IPS DF 6.9 (cell line): ENCODE results near the gene PPIF.

Source experiments
- DNase-seq: peaks from one replicate; pipeline ENCODE4 v3.0.0-alpha.2; 2013; ENCODE audit warnings: low read depth, low spot score
- H3K27ac ChIP-seq: one replicate; pipeline ENCODE4 v1.5.1; 2013; ENCODE audit warnings: low read length, control low read depth
- H3K27me3 ChIP-seq: 2 replicates; pipeline ENCODE4 v1.6.1; 2013; ENCODE audit warnings: mild to moderate bottlenecking, low read length; ENCODE audit not compliant: control insufficient read depth, insufficient read depth
- H3K36me3 ChIP-seq: 2 replicates; pipeline ENCODE4 v1.6.1; 2013; ENCODE audit warnings: low read length; ENCODE audit not compliant: control insufficient read depth, insufficient read depth
- H3K4me1 ChIP-seq: 2 replicates; pipeline ENCODE4 v1.6.1; 2013; ENCODE audit warnings: low read length; ENCODE audit not compliant: control insufficient read depth, insufficient read depth
- H3K4me3 ChIP-seq: 2 replicates; pipeline ENCODE4 v1.5.1; 2013; ENCODE audit warnings: mild to moderate bottlenecking, low read length
- H3K9me3 ChIP-seq: 2 replicates; pipeline ENCODE4 v1.6.1; 2013; ENCODE audit warnings: low read length, inconsistent platforms; ENCODE audit not compliant: control insufficient read depth, insufficient read depth
- WGBS: extraction: QIAGEN DNeasy Blood & Tissue Kit; methylation state at CpG from one replicate; pipeline ENCODE4 v1.1.7; 2013; ENCODE audit warnings: mixed read lengths, missing lambda C conversion rate; ENCODE audit not compliant: insufficient read length, insufficient coverage; 5-methylcytosine and 5-hydroxymethylcytosine counted together

PPIF gene

GRCh38 chr10:79357180-79357579 is 9.9 kb downstream of the PPIF start:
- Histone ChIP-seq H3K9me3 (no peaks in the 10 kb centered on the region), H3K27ac (no peak overlapping the region), H3K4me1 (no peaks in the 10 kb centered on the region), H3K36me3 (peaks cover 16% of the 10 kb centered on the region), H3K27me3 (no peaks in the 10 kb centered on the region), H3K4me3 (no peak overlapping the region)
- DNase-seq, result no peak
- WGBS, result no CpG with 5 or more reads among the region's 9 CpGs

DNA sequence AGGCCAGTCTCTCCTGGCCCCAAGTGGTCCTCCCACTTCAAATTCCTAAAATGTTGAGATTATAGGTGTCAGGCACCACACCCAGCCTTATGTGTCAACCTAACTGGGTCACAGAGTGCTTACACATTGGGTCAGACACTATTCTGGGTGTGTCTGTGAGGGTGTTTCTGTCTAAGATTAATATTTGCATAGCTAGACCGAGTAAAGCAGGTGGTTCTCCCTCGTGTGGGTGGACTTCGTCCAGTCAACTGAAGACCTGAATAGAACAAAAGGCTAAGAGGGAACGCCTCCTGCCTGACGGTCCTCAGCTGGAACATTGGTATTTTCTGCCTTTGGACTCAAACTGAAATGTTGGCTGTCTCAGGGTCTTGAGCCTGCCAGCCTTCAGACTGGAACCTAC is 11.5 kb downstream of the PPIF start:
- Histone ChIP-seq H3K27ac (no peak overlapping the region), H3K9me3 (no peaks in the 10 kb centered on the region), H3K4me1 (no peaks in the 10 kb centered on the region), H3K27me3 (no peaks in the 10 kb centered on the region), H3K4me3 (no peak overlapping the region), H3K36me3 (peaks cover 2% of the 10 kb centered on the region)
- WGBS, result no CpG with 5 or more reads among the region's 5 CpGs
- no peak for DNase-seq

DNA sequence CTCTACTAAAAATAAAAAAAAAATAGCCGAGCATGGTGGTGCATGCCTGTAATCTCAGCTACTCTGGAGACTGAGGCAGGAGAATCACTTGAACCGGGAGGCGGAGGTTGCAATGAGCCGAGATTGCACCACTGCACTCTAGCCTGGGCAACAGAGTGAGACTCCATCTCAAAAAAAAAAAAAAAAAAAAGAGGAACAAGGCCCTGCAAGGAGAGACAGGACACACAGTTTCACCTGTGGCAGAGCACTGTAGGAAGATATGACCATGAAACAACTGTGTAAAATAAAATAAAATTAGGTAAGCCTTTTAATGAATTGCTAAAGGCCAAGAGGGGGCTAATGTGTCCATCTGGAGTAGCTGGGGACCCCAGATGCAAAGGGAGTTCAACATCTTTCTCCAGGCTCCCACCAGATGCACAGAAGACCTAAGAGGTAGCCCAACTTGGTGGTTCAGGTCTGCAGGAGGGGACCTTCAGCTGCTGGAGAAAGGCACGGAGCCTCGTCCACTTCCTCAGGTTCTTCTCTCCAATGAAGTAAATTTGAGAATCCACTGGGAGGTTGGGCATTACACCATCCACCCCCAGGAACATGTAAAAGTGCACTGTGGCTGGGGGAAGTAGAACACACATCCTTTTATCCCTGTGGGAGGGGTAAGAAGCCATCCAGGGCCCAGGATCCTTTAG is 12.7 kb downstream of the PPIF start:
- no peaks in the 10 kb centered on the region for H3K9me3 ChIP-seq
- H3K4me3 ChIP-seq, result no peak overlapping the region
- no peaks in the 10 kb centered on the region for H3K4me1 ChIP-seq
- no peaks in the 10 kb centered on the region for H3K36me3 ChIP-seq
- no peaks in the 10 kb centered on the region for H3K27me3 ChIP-seq
- WGBS, result no CpG with 5 or more reads among the region's 6 CpGs
- H3K27ac ChIP-seq, result no peak overlapping the region
- no peak for DNase-seq

DNA sequence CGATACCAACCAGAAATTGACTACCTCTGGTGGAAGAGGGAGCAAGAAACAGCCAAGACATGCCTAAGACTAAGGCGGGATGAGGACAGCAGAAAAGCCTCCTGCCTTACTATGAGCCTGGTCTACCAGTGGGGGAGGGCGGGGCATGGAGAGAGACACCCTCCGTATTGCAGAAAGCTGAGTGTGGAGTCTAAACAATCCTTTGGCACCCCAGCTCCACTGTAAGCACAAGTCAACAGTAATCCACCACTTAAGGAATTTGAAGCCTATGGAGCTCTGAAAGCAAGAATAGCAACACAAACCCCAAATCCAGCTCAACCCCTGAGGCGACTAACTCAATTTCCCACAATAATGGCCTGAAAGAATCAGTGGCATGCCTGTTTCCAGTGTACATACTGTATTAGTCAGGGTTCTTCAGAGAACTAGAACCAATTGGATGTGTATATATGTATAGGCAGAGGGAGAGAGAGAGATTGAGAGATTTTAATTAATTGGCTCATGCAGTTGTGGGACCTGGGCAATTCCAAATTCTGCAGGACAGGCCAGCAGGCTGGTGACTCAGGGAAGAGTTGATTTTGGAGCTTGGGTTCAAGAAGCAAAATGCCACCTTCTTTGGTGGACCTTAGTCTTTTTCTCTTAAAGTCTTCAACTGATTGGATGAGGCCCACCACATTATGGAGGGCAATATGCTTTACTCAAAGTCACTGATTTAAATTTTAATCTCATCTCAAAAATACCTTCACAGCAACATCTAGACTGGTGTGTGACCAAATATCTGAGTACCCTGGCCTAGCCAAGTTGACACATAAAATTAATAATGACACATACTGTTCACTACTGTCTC is 13.5 kb downstream of the PPIF start:
- Histone ChIP-seq H3K27ac (no peak overlapping the region), H3K9me3 (no peaks in the 10 kb centered on the region), H3K36me3 (no peaks in the 10 kb centered on the region), H3K27me3 (no peaks in the 10 kb centered on the region), H3K4me3 (no peak overlapping the region), H3K4me1 (no peaks in the 10 kb centered on the region)
- no CpG with 5 or more reads among the region's 5 CpGs for WGBS
- no peak for DNase-seq

DNA sequence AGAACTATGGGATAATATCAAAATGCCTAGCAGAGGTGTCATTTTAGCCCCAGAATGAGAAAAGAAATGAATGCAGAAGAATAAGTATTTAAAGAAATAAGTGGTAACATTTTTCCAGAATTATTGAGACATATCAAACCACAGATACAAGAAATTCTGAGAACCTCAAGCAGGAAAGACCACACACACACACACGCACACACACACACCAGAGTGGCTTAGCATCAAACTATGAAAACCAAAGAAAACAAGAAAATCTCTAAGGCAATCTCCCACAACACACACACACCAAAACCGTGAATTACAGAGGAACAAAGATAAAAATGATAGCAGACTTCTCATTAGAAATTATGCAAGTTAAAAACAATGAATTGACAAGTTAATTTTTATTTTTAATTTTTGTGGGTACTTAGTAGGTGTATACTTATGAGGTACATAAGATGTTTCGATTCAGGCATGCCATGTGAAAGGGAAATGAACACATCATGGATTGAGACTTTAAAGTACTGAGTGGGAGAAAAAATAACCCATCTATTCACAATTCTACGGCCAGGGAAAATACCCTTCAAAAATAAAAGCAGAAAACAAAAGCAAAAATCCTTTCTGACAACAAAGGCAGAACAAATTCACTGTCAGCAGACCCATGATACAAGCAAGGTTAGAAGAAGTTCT is 14.6 kb downstream of the PPIF start:
- H3K36me3 ChIP-seq, result no peaks in the 10 kb centered on the region
- no CpG with 5 or more reads among the region's 4 CpGs for WGBS
- no peak overlapping the region for H3K27ac ChIP-seq
- DNase-seq, result no peak
- no peaks in the 10 kb centered on the region for H3K9me3 ChIP-seq
- H3K4me3 ChIP-seq, result no peak overlapping the region
- no peaks in the 10 kb centered on the region for H3K4me1 ChIP-seq
- no peaks in the 10 kb centered on the region for H3K27me3 ChIP-seq

DNA sequence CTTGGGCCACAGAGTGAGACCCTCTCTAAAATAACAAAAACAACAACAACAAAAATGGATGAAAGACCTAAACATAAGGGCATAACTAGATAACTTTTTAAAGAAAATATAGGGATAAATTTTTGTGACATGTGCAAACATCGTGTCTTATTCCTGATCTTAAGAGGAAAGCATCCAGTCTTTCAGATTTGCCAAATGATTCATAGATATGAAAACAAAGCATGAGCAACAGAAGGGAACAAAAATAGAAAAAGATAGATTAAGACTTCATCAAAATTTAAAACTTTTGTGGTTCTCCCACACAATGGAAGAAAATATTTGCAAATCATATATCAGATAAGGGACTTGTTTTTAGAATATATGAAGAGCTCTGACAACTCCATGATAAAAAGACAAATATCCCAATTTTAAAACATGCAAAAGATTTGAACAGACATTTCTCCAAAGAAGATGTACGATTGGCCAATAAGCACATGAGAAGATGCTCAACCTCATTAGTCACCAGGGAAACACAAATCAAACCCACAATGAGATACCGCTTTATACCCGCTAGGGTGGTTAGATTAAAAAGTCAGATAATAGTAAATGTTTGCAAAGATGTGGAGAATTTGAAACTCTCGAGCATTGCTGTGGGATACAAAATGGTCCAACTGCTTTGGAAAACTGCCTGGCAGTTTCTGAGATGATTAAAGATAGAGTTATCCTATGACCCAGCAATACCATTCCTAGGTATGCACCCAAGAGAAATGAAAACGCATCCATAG is 20.3 kb downstream of the PPIF start:
- Histone ChIP-seq H3K27ac (no peak overlapping the region), H3K36me3 (no peaks in the 10 kb centered on the region), H3K27me3 (no peaks in the 10 kb centered on the region), H3K9me3 (no peaks in the 10 kb centered on the region), H3K4me3 (no peak overlapping the region), H3K4me1 (no peaks in the 10 kb centered on the region)
- no CpG with 5 or more reads among the region's 6 CpGs for WGBS
- DNase-seq, result no peak

- no peak for DNase-seq
- no peak overlapping the region for H3K27ac ChIP-seq
- no peaks in the 10 kb centered on the region for H3K9me3 ChIP-seq
- H3K27me3 ChIP-seq, result no peaks in the 10 kb centered on the region
- WGBS, result no CpG with 5 or more reads among the region's 4 CpGs
- H3K4me3 ChIP-seq, result no peak overlapping the region
- H3K36me3 ChIP-seq, result no peaks in the 10 kb centered on the region
- H3K4me1 ChIP-seq, result no peaks in the 10 kb centered on the region
These were observed 25.6 kb downstream of the PPIF start for GRCh38 chr10:79372871-79373270.

- Histone ChIP-seq H3K27ac (no peak overlapping the region), H3K9me3 (no peaks in the 10 kb centered on the region), H3K27me3 (no peaks in the 10 kb centered on the region), H3K36me3 (no peaks in the 10 kb centered on the region), H3K4me1 (no peaks in the 10 kb centered on the region), H3K4me3 (no peak overlapping the region)
- no CpG with 5 or more reads among the region's 7 CpGs for WGBS
- DNase-seq, result peak; percentile 64
These were observed 27.3 kb downstream of the PPIF start for GRCh38 chr10:79374312-79375191.

- DNase-seq, result no peak
- H3K4me3 ChIP-seq, result no peak overlapping the region
- WGBS, result no CpG with 5 or more reads among the region's 6 CpGs
- no peaks in the 10 kb centered on the region for H3K36me3 ChIP-seq
- H3K27ac ChIP-seq, result no peak overlapping the region
- H3K4me1 ChIP-seq, result no peaks in the 10 kb centered on the region
- H3K9me3 ChIP-seq, result no peaks in the 10 kb centered on the region
- no peaks in the 10 kb centered on the region for H3K27me3 ChIP-seq
These were observed 28.2 kb downstream of the PPIF start for GRCh38 chr10:79375321-79376077.
